GM18526 (cell line): ENCODE results near the gene ZFHX3.

ENCODE experiments used
- POLR2A ChIP-seq: IDR thresholded peaks from 3 replicates; pipeline ENCODE4 v1.6.1; 2011; ENCODE audit not compliant: insufficient read length; ENCODE audit errors: extremely low read depth

Gene ZFHX3

GRCh38 chr16:72785171-72785570, 262.8 kb downstream of the ZFHX3 start:
- no peak for TF ChIP-seq POLR2A

- TF ChIP-seq POLR2A: no peak
These were observed 264.1 kb downstream of the ZFHX3 start for GRCh38 chr16:72783716-72784318.

DNA sequence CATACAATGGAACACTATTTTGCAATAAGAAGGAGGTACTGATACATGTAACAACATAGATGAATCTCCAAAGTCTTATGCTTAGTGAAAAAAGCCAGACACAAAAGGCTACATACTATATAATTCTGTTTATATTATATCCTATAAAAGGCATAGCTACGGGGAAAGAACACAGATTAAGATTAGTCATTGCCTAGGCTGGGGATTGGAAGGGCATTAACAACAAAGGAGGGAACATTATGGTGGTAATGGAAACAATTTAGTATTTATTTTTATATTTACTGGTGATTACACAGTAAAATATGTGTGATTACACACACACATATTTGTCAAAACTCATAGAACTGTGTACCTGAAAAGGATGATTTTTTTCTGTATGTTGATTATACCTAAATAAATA, 278.1 kb downstream of the ZFHX3 start:
- TF ChIP-seq POLR2A: no peak

GRCh38 chr16:72768591-72768990, 279.3 kb downstream of the ZFHX3 start:
- TF ChIP-seq POLR2A: no peak

DNA sequence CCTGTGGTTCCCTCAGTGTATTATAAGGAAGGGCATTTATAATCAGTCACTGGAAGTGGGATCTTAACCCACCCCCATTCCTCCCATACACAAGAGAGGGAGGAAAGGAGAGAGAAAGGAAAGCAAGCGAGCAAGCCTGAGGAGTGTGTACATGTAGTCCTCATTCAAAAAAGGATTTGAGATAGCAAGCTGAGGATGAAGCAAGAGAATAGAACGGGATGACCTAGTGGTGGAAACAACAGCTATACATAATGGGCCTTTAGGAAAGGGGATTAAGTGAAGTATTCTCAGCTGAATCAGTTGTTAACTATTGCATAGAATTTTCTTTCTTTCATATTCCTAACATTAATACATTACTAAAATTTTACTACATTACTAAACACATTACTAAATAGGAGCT, 281.4 kb downstream of the ZFHX3 start:
- no peak for TF ChIP-seq POLR2A

- no peak for TF ChIP-seq POLR2A
These were observed 283.8 kb downstream of the ZFHX3 start for GRCh38 chr16:72764015-72764654.

DNA sequence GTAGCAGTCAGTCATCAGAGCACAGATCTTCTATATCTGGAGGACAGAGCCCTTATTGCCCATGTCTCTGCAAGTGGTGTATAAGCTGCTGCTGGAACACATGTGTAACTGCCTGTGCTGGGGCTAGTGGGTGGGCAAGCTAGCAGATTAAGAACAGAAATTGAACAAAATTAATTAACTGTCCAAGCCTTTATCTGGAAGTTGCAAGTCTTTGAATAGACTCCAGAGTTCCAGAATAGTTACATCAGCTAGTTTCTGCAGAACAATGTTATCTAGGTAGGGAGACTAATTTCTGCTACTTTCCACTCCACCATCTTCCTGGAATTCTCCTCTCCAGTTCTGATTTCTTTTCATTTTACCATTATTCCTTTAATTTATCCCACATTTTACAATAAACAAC, 287.3 kb downstream of the ZFHX3 start:
- no peak for TF ChIP-seq POLR2A

DNA sequence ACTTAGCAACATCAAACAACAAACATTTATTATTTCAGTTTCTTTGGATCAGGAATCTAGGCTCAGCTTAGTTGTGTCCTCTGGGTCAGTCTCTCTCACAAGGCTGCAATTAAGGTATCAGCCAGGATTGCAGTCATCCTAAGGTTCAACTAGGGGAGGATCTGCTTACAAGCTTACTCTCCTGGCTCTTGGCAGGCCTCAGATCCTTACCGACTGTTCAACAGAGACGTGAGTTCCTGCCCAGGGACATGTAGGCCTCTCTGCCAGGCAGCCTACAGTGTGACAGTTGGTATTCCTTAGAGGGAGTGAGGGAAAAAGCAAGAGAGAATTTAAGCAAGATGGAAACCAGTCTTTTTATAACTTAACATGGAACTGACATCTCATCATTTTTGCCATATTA, 294.0 kb downstream of the ZFHX3 start:
- TF ChIP-seq POLR2A: no peak

- TF ChIP-seq POLR2A: no peak
These were observed 295.8 kb downstream of the ZFHX3 start for GRCh38 chr16:72752004-72752695.

DNA sequence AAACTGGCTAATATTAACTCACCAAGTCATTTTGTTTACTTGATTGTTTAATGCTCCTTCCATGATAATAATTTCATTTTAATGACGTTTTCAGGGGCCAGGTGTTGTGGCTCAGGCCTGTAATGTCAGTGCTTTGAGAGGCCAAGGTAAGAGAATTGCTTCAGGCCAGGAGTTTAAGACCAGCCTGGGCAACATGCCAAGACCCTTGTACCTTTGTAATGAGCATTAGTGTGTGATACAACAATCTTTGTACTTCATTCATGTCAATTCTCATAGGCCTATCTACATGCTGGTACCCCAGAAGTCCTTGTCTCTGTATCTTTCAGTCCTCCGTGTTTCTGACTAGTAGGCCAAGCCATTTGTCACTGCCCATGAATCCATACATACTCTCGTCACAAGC, 296.9 kb downstream of the ZFHX3 start:
- no peak for TF ChIP-seq POLR2A

DNA sequence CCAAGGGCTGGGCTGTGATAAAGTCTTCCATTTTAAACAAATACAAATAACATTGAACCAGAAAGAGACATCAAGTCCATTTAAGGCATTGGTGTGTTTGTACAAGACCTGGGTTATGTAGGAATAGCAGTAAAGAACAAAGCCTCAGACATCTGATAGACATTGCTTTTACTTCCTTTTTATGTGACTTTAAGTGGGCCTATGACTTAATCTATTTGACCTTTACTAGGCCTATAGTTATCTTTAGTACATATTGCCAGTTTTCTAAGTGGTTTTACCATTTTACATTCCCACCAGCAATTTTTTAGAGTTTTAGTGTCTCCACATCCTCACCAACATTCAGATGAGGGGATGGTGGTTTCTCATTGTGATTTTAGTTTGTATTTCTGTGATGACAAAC, 298.8 kb downstream of the ZFHX3 start:
- TF ChIP-seq POLR2A: no peak

- no peak for TF ChIP-seq POLR2A
These were observed 303.7 kb downstream of the ZFHX3 start for GRCh38 chr16:72744076-72744793.

GRCh38 chr16:72743011-72743761, 304.7 kb downstream of the ZFHX3 start:
- TF ChIP-seq POLR2A: no peak

GRCh38 chr16:72740347-72740746, 307.6 kb downstream of the ZFHX3 start:
- TF ChIP-seq POLR2A: no peak

- no peak for TF ChIP-seq POLR2A
These were observed 308.4 kb downstream of the ZFHX3 start for GRCh38 chr16:72739577-72739976.
